Skeletal muscle satellite cell (primary cell): ENCODE measurements around the gene PROZ.

ENCODE experiments used
- H3K27me3 ChIP-seq: 2 replicates; pipeline ENCODE4 v1.7.0; 2013; ENCODE audit warnings: low read length; ENCODE audit not compliant: control insufficient read depth, insufficient read depth
- H3K36me3 ChIP-seq: 2 replicates; pipeline ENCODE4 v1.7.0; 2013; ENCODE audit warnings: mild to moderate bottlenecking, control low read depth, low read length; ENCODE audit not compliant: insufficient read depth
- H3K4me1 ChIP-seq: 2 replicates; pipeline ENCODE4 v1.7.0; 2013; ENCODE audit warnings: low read length; ENCODE audit not compliant: control insufficient read depth, insufficient read depth
- H3K4me2 ChIP-seq: 2 replicates; pipeline ENCODE4 v1.7.0; 2013; ENCODE audit warnings: mild to moderate bottlenecking, low read length
- H3K4me3 ChIP-seq: 2 replicates; pipeline ENCODE4 v1.7.0; 2013; ENCODE audit warnings: low read length
- H3K9ac ChIP-seq: 2 replicates; pipeline ENCODE4 v1.7.0; 2013; ENCODE audit warnings: mild to moderate bottlenecking, low read depth, low read length, moderate library complexity
- H3K9me3 ChIP-seq: replicated peaks from 2 replicates; pipeline ENCODE4 v1.7.0; 2013; ENCODE audit warnings: mild to moderate bottlenecking, control low read depth, low read length

Gene PROZ

GRCh38 chr13:113121928-113122471, 36.4 kb upstream of the PROZ start:
- Histone ChIP-seq H3K36me3 (no peaks in the 10 kb centered on the region), H3K4me2 (peak overlapping the region; percentile 78), H3K27me3 (peaks cover 19% of the 10 kb centered on the region), H3K9me3 (no peaks in the 10 kb centered on the region), H3K4me3 (peak overlapping the region; percentile 63), H3K9ac (peak overlapping the region; percentile 6), H3K4me1 (peaks cover 19% of the 10 kb centered on the region)

- Histone ChIP-seq H3K27me3 (peaks cover 22% of the 10 kb centered on the region), H3K36me3 (no peaks in the 10 kb centered on the region), H3K4me2 (peak within 1 kb of the TSS; percentile 78), H3K4me3 (peak within 1 kb of the TSS; percentile 63), H3K4me1 (peaks cover 14% of the 10 kb centered on the region), H3K9ac (peak within 1 kb of the TSS; percentile 21), H3K9me3 (no peaks in the 10 kb centered on the region)
Measured at GRCh38 chr13:113122550-113123225, 35.8 kb upstream of the PROZ start, which contains the start of gene F10. F10 (plus strand) TSS chr13:113122799; CDS start chr13:113122856, 57 bp downstream.

GRCh38 chr13:113123226-113124201, 34.9 kb upstream of the PROZ start:
- Histone ChIP-seq H3K9me3 (no peaks in the 10 kb centered on the region), H3K4me3 (peak overlapping the region; percentile 63), H3K27me3 (peaks cover 23% of the 10 kb centered on the region), H3K36me3 (no peaks in the 10 kb centered on the region), H3K9ac (peak overlapping the region; percentile 21), H3K4me2 (peak overlapping the region; percentile 78), H3K4me1 (peaks cover 14% of the 10 kb centered on the region)

- H3K4me2 ChIP-seq = no peak overlapping the region
- peaks cover 14% of the 10 kb centered on the region for H3K4me1 ChIP-seq
- H3K27me3 ChIP-seq = peaks cover 16% of the 10 kb centered on the region
- H3K36me3 ChIP-seq = no peaks in the 10 kb centered on the region
- no peak overlapping the region for H3K9ac ChIP-seq
- no peak overlapping the region for H3K4me3 ChIP-seq
- no peaks in the 10 kb centered on the region for H3K9me3 ChIP-seq
Measured at GRCh38 chr13:113124211-113124970, 34.1 kb upstream of the PROZ start.

- H3K4me2 ChIP-seq = no peak overlapping the region
- H3K4me1 ChIP-seq = peaks cover 14% of the 10 kb centered on the region
- H3K36me3 ChIP-seq = no peaks in the 10 kb centered on the region
- no peak overlapping the region for H3K4me3 ChIP-seq
- H3K27me3 ChIP-seq = peaks cover 16% of the 10 kb centered on the region
- no peaks in the 10 kb centered on the region for H3K9me3 ChIP-seq
- H3K9ac ChIP-seq = no peak overlapping the region
Measured at GRCh38 chr13:113125506-113126264, 32.8 kb upstream of the PROZ start.

GRCh38 chr13:113126265-113127150, 31.9 kb upstream of the PROZ start:
- Histone ChIP-seq H3K4me3 (no peak overlapping the region), H3K4me1 (peaks cover 14% of the 10 kb centered on the region), H3K9me3 (no peaks in the 10 kb centered on the region), H3K36me3 (no peaks in the 10 kb centered on the region), H3K27me3 (peaks cover 24% of the 10 kb centered on the region), H3K4me2 (no peak overlapping the region), H3K9ac (no peak overlapping the region)

GRCh38 chr13:113129480-113129879, 29.0 kb upstream of the PROZ start:
- Histone ChIP-seq H3K36me3 (no peaks in the 10 kb centered on the region), H3K4me3 (no peak overlapping the region), H3K4me2 (no peak overlapping the region), H3K4me1 (no peaks in the 10 kb centered on the region), H3K9me3 (no peaks in the 10 kb centered on the region), H3K9ac (no peak overlapping the region), H3K27me3 (peaks cover 47% of the 10 kb centered on the region)

- H3K4me3 ChIP-seq = no peak overlapping the region
- H3K27me3 ChIP-seq = peaks cover 49% of the 10 kb centered on the region
- no peaks in the 10 kb centered on the region for H3K4me1 ChIP-seq
- no peak overlapping the region for H3K4me2 ChIP-seq
- H3K9ac ChIP-seq = no peak overlapping the region
- H3K36me3 ChIP-seq = no peaks in the 10 kb centered on the region
- no peaks in the 10 kb centered on the region for H3K9me3 ChIP-seq
Measured at GRCh38 chr13:113129921-113130750, 28.3 kb upstream of the PROZ start.

- Histone ChIP-seq H3K36me3 (no peaks in the 10 kb centered on the region), H3K4me2 (no peak overlapping the region), H3K9me3 (no peaks in the 10 kb centered on the region), H3K4me1 (no peaks in the 10 kb centered on the region), H3K4me3 (no peak overlapping the region), H3K27me3 (peaks cover 59% of the 10 kb centered on the region), H3K9ac (no peak overlapping the region)
Measured at GRCh38 chr13:113135281-113135760, 23.1 kb upstream of the PROZ start.
